OCI-LY3 (cell line): ENCODE data around the gene OSTM1.
A peak's percentile ranks its signal among the peaks of the same experiment; 100 is the strongest.
"Not testable (repeated sequence)": the region's sequence is repeated elsewhere in the genome, so short reads cannot be mapped to it uniquely, and the experiment has no call there.

Experiments
- H2AFZ ChIP-seq: fragments of 200-600, 300-600 bp; shearing (Covaris generic); 2 replicates; pipeline ENCODE4 v1.6.0; 2014; ENCODE audit warnings: antibody characterized with exemption, low read depth, low read length
- H3K27ac ChIP-seq: fragments of 200-600, 300-600 bp; sonication (generic); 2 replicates; pipeline ENCODE4 v1.5.1; 2014; ENCODE audit warnings: mild to moderate bottlenecking, low read length, moderate library complexity, mixed read lengths
- H3K27me3 ChIP-seq: fragments of 200-600, 300-600 bp; sonication (generic); 2 replicates; pipeline ENCODE4 v1.6.1; 2014; ENCODE audit warnings: low read depth, low read length, mixed read lengths
- H3K36me3 ChIP-seq: fragments of 200-600, 300-600 bp; sonication (generic); replicated peaks from 2 replicates; pipeline ENCODE3; 2014; ENCODE audit warnings: low read depth, low read length, mixed read lengths
- H3K4me1 ChIP-seq: fragments of 300-600, 200-600 bp; sonication (generic); 2 replicates; pipeline ENCODE4 v1.6.1; 2014; ENCODE audit warnings: low read length, mixed read lengths
- H3K4me2 ChIP-seq: fragments of 200-600, 300-600 bp; sonication (generic); 2 replicates; pipeline ENCODE4 v1.6.1; 2014; ENCODE audit warnings: low read length, mixed read lengths
- H3K4me3 ChIP-seq: fragments of 300-600, 200-600 bp; sonication (generic); 2 replicates; pipeline ENCODE4 v1.5.1; 2014; ENCODE audit warnings: antibody characterized with exemption, mild to moderate bottlenecking, low read length, moderate library complexity
- H3K79me2 ChIP-seq: fragments of 300-600, 200-600 bp; shearing (Covaris generic); 2 replicates; pipeline ENCODE4 v1.6.1; 2014; ENCODE audit warnings: mild to moderate bottlenecking, low read length, mixed read lengths
- H3K9ac ChIP-seq: fragments of 300-600, 200-600 bp; shearing (Covaris generic); 2 replicates; pipeline ENCODE4 v1.6.0; 2014; ENCODE audit warnings: mild to moderate bottlenecking, low read length, moderate library complexity
- H3K9me3 ChIP-seq: fragments of 200-600, 300-600 bp; shearing (Covaris generic); 2 replicates; pipeline ENCODE4 v1.6.1; 2014; ENCODE audit warnings: low read length, mixed read lengths; ENCODE audit not compliant: insufficient read depth
- H4K20me1 ChIP-seq: fragments of 200-600, 300-600 bp; sonication (generic); 2 replicates; pipeline ENCODE4 v1.6.1; 2016; ENCODE audit warnings: low read length, mixed read lengths; ENCODE audit not compliant: insufficient read depth
- EZH2phosphoT487 ChIP-seq: fragments of 200-600 bp; shearing (Covaris generic); IDR thresholded peaks from 2 replicates; pipeline ENCODE4 v1.6.1; 2018; ENCODE audit warnings: antibody characterized with exemption, mixed run types, low read depth
- TF ChIP-seq, protein P1 (sequence below): fragments of 200-600, 300-600 bp; sonication (generic); IDR thresholded peaks from 2 replicates; pipeline ENCODE4 v1.5.1; 2014; ENCODE audit warnings: antibody characterized with exemption, low read length, low read depth

Gene OSTM1

DNA sequence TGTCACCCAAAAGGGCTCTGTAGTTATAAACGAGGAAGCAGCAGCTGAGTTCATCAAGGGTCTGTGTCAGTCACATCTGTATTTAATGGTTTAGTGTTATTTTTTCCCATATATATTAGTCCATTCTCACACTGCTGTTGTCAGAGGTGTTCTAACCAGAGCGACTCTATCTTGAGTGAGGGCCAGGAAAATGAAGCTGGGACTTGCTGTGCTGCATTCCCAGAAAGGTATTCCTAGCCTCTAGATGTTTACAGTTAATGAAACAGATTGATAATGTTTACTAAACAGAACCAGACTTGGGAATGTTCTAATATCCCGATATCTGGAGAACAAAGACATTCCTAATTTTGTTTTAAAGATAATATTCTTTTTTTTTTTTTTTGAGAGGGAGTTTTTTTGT lies 68.6 kb downstream of the OSTM1 start:
- Histone ChIP-seq H3K9ac (no peak overlapping the region), H3K4me1 (peaks cover 6% of the 10 kb centered on the region), H3K4me3 (no peak overlapping the region), H3K4me2 (no peak overlapping the region), H3K27ac (no peak overlapping the region), H3K79me2 (no peaks in the 10 kb centered on the region), H4K20me1 (no peaks in the 10 kb centered on the region), H2AFZ (no peak overlapping the region), H3K36me3 (no peaks in the 10 kb centered on the region), H3K9me3 (no peaks in the 10 kb centered on the region), H3K27me3 (no peaks in the 10 kb centered on the region)
- TF ChIP-seq EZH2phosphoT487, result no peak
- TF ChIP-seq, protein P1, sequence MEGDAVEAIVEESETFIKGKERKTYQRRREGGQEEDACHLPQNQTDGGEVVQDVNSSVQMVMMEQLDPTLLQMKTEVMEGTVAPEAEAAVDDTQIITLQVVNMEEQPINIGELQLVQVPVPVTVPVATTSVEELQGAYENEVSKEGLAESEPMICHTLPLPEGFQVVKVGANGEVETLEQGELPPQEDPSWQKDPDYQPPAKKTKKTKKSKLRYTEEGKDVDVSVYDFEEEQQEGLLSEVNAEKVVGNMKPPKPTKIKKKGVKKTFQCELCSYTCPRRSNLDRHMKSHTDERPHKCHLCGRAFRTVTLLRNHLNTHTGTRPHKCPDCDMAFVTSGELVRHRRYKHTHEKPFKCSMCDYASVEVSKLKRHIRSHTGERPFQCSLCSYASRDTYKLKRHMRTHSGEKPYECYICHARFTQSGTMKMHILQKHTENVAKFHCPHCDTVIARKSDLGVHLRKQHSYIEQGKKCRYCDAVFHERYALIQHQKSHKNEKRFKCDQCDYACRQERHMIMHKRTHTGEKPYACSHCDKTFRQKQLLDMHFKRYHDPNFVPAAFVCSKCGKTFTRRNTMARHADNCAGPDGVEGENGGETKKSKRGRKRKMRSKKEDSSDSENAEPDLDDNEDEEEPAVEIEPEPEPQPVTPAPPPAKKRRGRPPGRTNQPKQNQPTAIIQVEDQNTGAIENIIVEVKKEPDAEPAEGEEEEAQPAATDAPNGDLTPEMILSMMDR, result no peak

DNA sequence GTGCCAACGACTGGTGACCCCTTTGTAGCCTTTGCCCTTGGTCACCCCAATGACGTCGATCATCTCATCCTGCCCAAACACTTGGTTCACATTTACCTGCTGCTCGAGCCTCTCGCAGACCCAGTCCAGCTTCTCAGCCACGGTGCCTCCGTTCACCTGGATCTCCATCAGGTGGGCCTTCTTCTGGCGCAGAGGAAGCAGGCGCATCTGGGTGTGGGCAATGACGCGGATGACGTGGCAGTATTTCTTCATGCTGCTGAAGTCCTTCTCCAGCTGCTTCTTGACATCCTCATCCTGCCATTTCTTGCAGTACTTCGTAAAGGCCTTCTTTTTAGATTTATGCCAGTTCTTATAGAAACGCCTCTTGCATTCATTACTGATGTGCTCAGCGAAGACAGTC lies 69.7 kb downstream of the OSTM1 start:
- Histone ChIP-seq H4K20me1 (no peaks in the 10 kb centered on the region), H3K4me2 (no peak overlapping the region), H2AFZ (no peak overlapping the region), H3K27me3 (no peaks in the 10 kb centered on the region), H3K36me3 (no peaks in the 10 kb centered on the region), H3K9me3 (no peaks in the 10 kb centered on the region), H3K4me3 (no peak overlapping the region), H3K27ac (no peak overlapping the region), H3K79me2 (no peaks in the 10 kb centered on the region), H3K9ac (no peak overlapping the region), H3K4me1 (peaks cover 6% of the 10 kb centered on the region)
- TF ChIP-seq, protein P1, result no peak
- TF ChIP-seq EZH2phosphoT487, result no peak

DNA sequence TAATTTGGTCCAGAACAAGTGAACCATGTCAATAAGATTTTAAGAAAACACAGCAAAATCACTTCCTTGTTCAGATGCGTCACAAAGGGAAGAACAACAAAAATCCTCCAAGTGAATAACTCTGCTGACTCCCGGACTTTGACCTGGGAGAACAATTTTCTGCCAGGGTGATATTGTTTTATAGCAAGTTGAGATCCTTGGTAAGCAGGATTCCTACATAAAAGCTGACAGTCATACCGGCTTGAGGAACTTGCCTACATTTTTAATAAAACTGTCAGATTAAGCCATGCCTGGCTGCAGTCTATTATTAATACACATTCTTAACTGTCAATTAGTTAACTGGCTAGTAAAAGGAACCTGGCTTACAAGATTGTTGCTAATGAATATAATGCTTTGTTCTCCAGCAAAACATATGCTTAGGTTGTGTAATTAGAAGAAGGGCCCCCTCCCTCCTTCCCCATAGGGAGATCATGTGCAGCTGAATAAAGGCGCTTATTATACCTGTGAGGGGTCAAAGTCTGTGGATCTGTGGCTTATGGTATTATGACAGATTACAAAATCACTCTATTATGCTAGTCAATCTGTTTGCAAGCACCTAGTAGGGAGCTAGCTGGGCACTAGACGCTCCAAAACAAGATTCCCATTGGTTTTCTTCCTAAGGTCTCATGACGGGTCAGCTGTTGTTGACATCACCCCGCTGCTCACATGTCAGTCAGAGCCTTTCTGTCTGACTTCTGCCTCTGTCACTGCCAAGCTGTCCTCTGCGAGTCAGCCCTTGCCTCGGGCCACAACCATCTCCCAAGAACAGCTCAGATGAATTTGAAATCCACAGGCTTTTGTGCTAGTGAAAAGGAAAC lies 71.9 kb downstream of the OSTM1 start:
- Histone ChIP-seq H3K9me3 (no peaks in the 10 kb centered on the region), H3K9ac (no peak overlapping the region), H3K36me3 (no peaks in the 10 kb centered on the region), H3K27me3 (no peaks in the 10 kb centered on the region), H2AFZ (peak overlapping the region; percentile 88), H3K4me2 (peak overlapping the region; percentile 26; the same call in 1 of the 2 replicates), H3K79me2 (no peaks in the 10 kb centered on the region), H3K4me3 (no peak overlapping the region), H3K4me1 (peaks cover 6% of the 10 kb centered on the region), H4K20me1 (no peaks in the 10 kb centered on the region), H3K27ac (no peak overlapping the region)
- no peak for TF ChIP-seq EZH2phosphoT487
- TF ChIP-seq, protein P1, result no peak

- H3K36me3 ChIP-seq, result no peaks in the 10 kb centered on the region
- no peak overlapping the region for H3K27ac ChIP-seq
- no peak overlapping the region for H3K9ac ChIP-seq
- H3K27me3 ChIP-seq, result no peaks in the 10 kb centered on the region
- 0 out of 2 replicates have a peak overlapping the region, but pooled peaks have one; percentile 26 for H3K4me2 ChIP-seq
- no peaks in the 10 kb centered on the region for H3K79me2 ChIP-seq
- H3K9me3 ChIP-seq, result no peaks in the 10 kb centered on the region
- H3K4me1 ChIP-seq, result peaks cover 6% of the 10 kb centered on the region
- TF ChIP-seq EZH2phosphoT487, result no peak
- TF ChIP-seq, protein P1, result no peak
- no peaks in the 10 kb centered on the region for H4K20me1 ChIP-seq
- H2AFZ ChIP-seq, result peak overlapping the region; percentile 88; the same call in 1 of the 2 replicates
- no peak overlapping the region for H3K4me3 ChIP-seq
Measured at GRCh38 chr6:108001696-108002231, 72.8 kb downstream of the OSTM1 start.

GRCh38 chr6:108000259-108000658 lies 74.3 kb downstream of the OSTM1 start:
- not testable (repeated sequence) for H3K79me2 ChIP-seq, H3K27me3 ChIP-seq, H3K4me3 ChIP-seq, H3K27ac ChIP-seq, H3K36me3 ChIP-seq, H3K4me1 ChIP-seq, H2AFZ ChIP-seq, H4K20me1 ChIP-seq, H3K9ac ChIP-seq, H3K4me2 ChIP-seq, H3K9me3 ChIP-seq
